ENCODE measurements around the gene GLIPR2.

GLIPR2 gene

DNA sequence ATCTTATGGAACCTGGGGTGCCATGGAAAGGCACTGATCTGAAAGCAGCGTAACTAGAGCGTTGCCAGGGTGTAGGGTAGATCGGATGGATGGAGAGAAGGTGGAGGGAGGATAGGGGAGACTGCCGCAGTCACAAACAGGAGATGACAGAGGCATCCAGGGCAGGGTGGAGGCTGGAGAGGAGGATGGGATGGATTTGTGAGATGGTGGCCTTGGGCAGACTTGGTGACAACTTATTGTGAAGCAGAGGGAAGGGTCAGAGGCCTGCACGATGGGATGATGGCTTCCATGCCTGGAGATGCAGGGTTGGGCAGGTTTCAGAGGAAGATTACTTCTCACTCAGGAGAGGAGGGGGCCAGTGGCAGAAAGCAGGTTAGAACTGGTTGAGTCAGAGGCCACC lies 2.4 kb downstream of the GLIPR2 start:
- no peak overlapping the region for H3K4me3 ChIP-seq (ENCODE audit: low read depth, low read length)
- TF ChIP-seq MYC (IDR thresholded peaks at IDR 0.05; ENCODE audit: low read depth, low read length) (no peak), CTCF (IDR thresholded peaks at IDR 0.05; ENCODE audit: low read depth, low read length) (no peak), POLR2A (IDR thresholded peaks at IDR 0.05; ENCODE audit: extremely low read depth, insufficient read length) (no peak), MAX (IDR thresholded peaks at IDR 0.05; ENCODE audit: low read depth, low read length) (no peak)
- no peak for DNase-seq (ENCODE audit: low read depth)

- DNase-seq (ENCODE audit: low read depth), result peak; percentile 75
- no peak overlapping the region for H3K4me3 ChIP-seq (ENCODE audit: low read depth, low read length)
- TF ChIP-seq POLR2A (IDR thresholded peaks at IDR 0.05; ENCODE audit: extremely low read depth, insufficient read length) (no peak), CTCF (IDR thresholded peaks at IDR 0.05; ENCODE audit: low read depth, low read length) (no peak), MAX (IDR thresholded peaks at IDR 0.05; ENCODE audit: low read depth, low read length) (no peak), MYC (IDR thresholded peaks at IDR 0.05; ENCODE audit: low read depth, low read length) (no peak)
Observed at GRCh38 chr9:36140086-36141084, 3.9 kb downstream of the GLIPR2 start.

GRCh38 chr9:36141288-36141687 lies 4.8 kb downstream of the GLIPR2 start:
- H3K4me3 ChIP-seq (ENCODE audit: low read depth, low read length), result no peak overlapping the region
- DNase-seq (ENCODE audit: low read depth), result no peak
- TF ChIP-seq CTCF (IDR thresholded peaks at IDR 0.05; ENCODE audit: low read depth, low read length) (no peak), MYC (IDR thresholded peaks at IDR 0.05; ENCODE audit: low read depth, low read length) (no peak), POLR2A (IDR thresholded peaks at IDR 0.05; ENCODE audit: extremely low read depth, insufficient read length) (no peak), MAX (IDR thresholded peaks at IDR 0.05; ENCODE audit: low read depth, low read length) (no peak)

GRCh38 chr9:36141761-36142160 lies 5.2 kb downstream of the GLIPR2 start:
- DNase-seq (ENCODE audit: low read depth), result no peak
- TF ChIP-seq MYC (IDR thresholded peaks at IDR 0.05; ENCODE audit: low read depth, low read length), result no peak
- TF ChIP-seq POLR2A (IDR thresholded peaks at IDR 0.05; ENCODE audit: extremely low read depth, insufficient read length), result no peak
- TF ChIP-seq CTCF (IDR thresholded peaks at IDR 0.05; ENCODE audit: low read depth, low read length), result no peak
- TF ChIP-seq MAX (IDR thresholded peaks at IDR 0.05; ENCODE audit: low read depth, low read length), result no peak
- no peak overlapping the region for H3K4me3 ChIP-seq (ENCODE audit: low read depth, low read length)

- no peak overlapping the region for H3K4me3 ChIP-seq (ENCODE audit: low read depth, low read length)
- no peak for TF ChIP-seq MYC (IDR thresholded peaks at IDR 0.05; ENCODE audit: low read depth, low read length)
- no peak for TF ChIP-seq MAX (IDR thresholded peaks at IDR 0.05; ENCODE audit: low read depth, low read length)
- TF ChIP-seq CTCF (IDR thresholded peaks at IDR 0.05; ENCODE audit: low read depth, low read length), result no peak
- DNase-seq (ENCODE audit: low read depth), result peak; percentile 51
Observed at GRCh38 chr9:36142510-36143244, 6.1 kb downstream of the GLIPR2 start.
